SH-SY5Y (cell line): Measurements from ENCODE around the gene ZCCHC7.

Source experiments
- GATA2 ChIP-seq: IDR thresholded peaks from 2 replicates; pipeline ENCODE4 v1.6.1; 2011; ENCODE audit warnings: mild to moderate bottlenecking, low read depth, low read length
- GATA3 ChIP-seq: IDR thresholded peaks from 2 replicates; pipeline ENCODE4 v1.6.1; 2011; ENCODE audit warnings: low read depth, mild to moderate bottlenecking, low read length, moderate library complexity

- TF ChIP-seq GATA3 (no peak), GATA2 (no peak)
These were observed 228.5 kb downstream of the ZCCHC7 start for GRCh38 chr9:37348917-37349316.
